Measurements from ENCODE around the gene FDXACB1. TPM values are rescaled to one million over a fixed set of nuclear protein-coding genes. Genes with fewer than 3 reads are reported as not detected.
"Not testable (repeated sequence)": the region's sequence is repeated elsewhere in the genome, so short reads cannot be mapped to it uniquely, and the experiment has no call there.

FDXACB1 gene
- total RNA-seq, 1 experiment from 2014 or later: 1.0 TPM

- TF ChIP-seq, protein P1, sequence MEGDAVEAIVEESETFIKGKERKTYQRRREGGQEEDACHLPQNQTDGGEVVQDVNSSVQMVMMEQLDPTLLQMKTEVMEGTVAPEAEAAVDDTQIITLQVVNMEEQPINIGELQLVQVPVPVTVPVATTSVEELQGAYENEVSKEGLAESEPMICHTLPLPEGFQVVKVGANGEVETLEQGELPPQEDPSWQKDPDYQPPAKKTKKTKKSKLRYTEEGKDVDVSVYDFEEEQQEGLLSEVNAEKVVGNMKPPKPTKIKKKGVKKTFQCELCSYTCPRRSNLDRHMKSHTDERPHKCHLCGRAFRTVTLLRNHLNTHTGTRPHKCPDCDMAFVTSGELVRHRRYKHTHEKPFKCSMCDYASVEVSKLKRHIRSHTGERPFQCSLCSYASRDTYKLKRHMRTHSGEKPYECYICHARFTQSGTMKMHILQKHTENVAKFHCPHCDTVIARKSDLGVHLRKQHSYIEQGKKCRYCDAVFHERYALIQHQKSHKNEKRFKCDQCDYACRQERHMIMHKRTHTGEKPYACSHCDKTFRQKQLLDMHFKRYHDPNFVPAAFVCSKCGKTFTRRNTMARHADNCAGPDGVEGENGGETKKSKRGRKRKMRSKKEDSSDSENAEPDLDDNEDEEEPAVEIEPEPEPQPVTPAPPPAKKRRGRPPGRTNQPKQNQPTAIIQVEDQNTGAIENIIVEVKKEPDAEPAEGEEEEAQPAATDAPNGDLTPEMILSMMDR (IDR thresholded peaks at IDR 0.05; ENCODE audit: unreplicated experiment): no peak
- Mint-ChIP-seq H3K4me3 (ENCODE audit: unreplicated experiment) (no peak overlapping the region), H3K9me3 (ENCODE audit: unreplicated experiment) (no peaks in the 10 kb centered on the region), H3K27ac (ENCODE audit: low read depth, unreplicated experiment) (no peak overlapping the region), H3K36me3 (ENCODE audit: insufficient read depth, unreplicated experiment) (peaks cover 29% of the 10 kb centered on the region), H3K27me3 (ENCODE audit: insufficient read depth, unreplicated experiment) (no peaks in the 10 kb centered on the region), H3K4me1 (ENCODE audit: insufficient read depth, unreplicated experiment) (no peaks in the 10 kb centered on the region)
- BruUV-seq (replicated peaks): no TSS peak
- CTCF ChIA-PET: interaction anchor here (0.6 to 1.4 kb wide), 4 partner anchors 10 to 309 kb away, joined by 3 to 5 read pairs (median 4); no protein-coding TSS in a partner anchor
- intact Hi-C loops (cut with micrococcal nuclease): no loop called here
- no peak for DNase-seq (ENCODE audit: unreplicated experiment)
- POLR2A ChIA-PET: interaction anchor here (0.6 to 3.2 kb wide), 3 partner anchors 24 to 58 kb away, joined by 3 to 18 read pairs (median 4); partner anchors contain the start of gene CRYAB
These were observed 7.9 kb upstream of the FDXACB1 start for GRCh38 chr11:111886844-111887243.

DNA sequence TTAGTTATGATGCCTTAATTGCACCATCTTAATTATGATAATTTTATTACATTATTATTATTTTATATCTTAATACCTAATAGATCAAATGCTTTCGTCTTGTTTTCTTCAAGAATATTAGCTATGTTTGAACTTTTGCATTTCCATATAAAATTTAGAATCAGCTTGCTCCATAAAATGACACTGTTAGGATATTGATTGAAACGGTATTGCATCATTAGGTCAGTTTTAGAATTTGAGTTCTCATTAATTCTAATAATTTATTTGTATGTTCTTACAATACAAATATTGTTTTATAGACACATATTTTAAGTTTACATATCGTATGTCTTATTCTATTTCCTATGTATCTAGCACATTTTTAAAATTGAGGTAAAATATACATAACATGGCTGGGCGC lies 7.1 kb upstream of the FDXACB1 start:
- no peak for DNase-seq (ENCODE audit: unreplicated experiment)
- TF ChIP-seq, protein P1 (IDR thresholded peaks at IDR 0.05; ENCODE audit: unreplicated experiment): no peak
- intact Hi-C loops (cut with micrococcal nuclease): no loop called here
- CTCF ChIA-PET: interaction anchor here (1.2 to 1.5 kb wide), 2 partner anchors 33 to 96 kb away, joined by 6 read pairs; partner anchors contain the start of gene C11orf52
- H3K27me3 Mint-ChIP-seq (ENCODE audit: insufficient read depth, unreplicated experiment): no peaks in the 10 kb centered on the region
- no TSS peak for BruUV-seq (replicated peaks)
- POLR2A ChIA-PET: interaction anchor here (0.5 to 3.2 kb wide), 3 partner anchors 24 to 309 kb away, joined by 3 to 18 read pairs (median 6); partner anchors contain the start of gene CRYAB
- no peak overlapping the region for H3K27ac Mint-ChIP-seq (ENCODE audit: low read depth, unreplicated experiment)
- no peak overlapping the region for H3K4me3 Mint-ChIP-seq (ENCODE audit: unreplicated experiment)
- H3K36me3 Mint-ChIP-seq (ENCODE audit: insufficient read depth, unreplicated experiment): peaks cover 37% of the 10 kb centered on the region
- H3K4me1 Mint-ChIP-seq (ENCODE audit: insufficient read depth, unreplicated experiment): no peaks in the 10 kb centered on the region
- no peaks in the 10 kb centered on the region for H3K9me3 Mint-ChIP-seq (ENCODE audit: unreplicated experiment)

DNA sequence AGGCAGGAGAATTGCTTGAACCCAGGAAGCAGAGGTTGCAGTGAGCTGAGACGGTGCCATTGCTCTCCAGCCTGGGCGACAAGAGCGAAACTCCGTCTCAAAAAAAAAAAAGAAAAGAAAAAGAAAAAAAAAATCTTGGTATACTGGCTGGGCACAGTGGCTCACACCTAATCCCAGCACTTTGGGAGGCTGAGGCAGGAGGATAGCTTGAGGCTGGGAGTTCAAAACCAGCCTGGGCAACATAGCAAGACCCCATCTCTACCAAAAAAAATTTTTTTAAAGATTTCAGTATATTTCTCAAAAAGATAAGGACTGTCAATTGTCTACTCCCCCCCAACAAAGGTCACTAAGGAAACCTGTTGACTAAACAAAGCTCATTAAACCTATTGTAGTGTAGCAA lies 6.1 kb upstream of the FDXACB1 start:
- H3K27me3 Mint-ChIP-seq (ENCODE audit: insufficient read depth, unreplicated experiment); H3K4me1 Mint-ChIP-seq (ENCODE audit: insufficient read depth, unreplicated experiment); H3K4me3 Mint-ChIP-seq (ENCODE audit: unreplicated experiment); intact Hi-C loops (cut with micrococcal nuclease); H3K9me3 Mint-ChIP-seq (ENCODE audit: unreplicated experiment); BruUV-seq (replicated peaks); DNase-seq (ENCODE audit: unreplicated experiment): not testable (repeated sequence)
- ChIA-PET CTCF (interaction anchor here (0.5 to 1.5 kb wide), 3 partner anchors 34 to 97 kb away, joined by 3 to 6 read pairs (median 6); partner anchors contain the start of gene C11orf52), POLR2A (interaction anchor here (2.0 to 3.2 kb wide), 2 partner anchors 14 to 25 kb away, joined by 7 to 18 read pairs; partner anchors contain the start of genes ALG9 and CRYAB)
- Mint-ChIP-seq H3K27ac (ENCODE audit: low read depth, unreplicated experiment) (peak overlapping the region; percentile 8), H3K36me3 (ENCODE audit: insufficient read depth, unreplicated experiment) (peaks cover 43% of the 10 kb centered on the region)

DNA sequence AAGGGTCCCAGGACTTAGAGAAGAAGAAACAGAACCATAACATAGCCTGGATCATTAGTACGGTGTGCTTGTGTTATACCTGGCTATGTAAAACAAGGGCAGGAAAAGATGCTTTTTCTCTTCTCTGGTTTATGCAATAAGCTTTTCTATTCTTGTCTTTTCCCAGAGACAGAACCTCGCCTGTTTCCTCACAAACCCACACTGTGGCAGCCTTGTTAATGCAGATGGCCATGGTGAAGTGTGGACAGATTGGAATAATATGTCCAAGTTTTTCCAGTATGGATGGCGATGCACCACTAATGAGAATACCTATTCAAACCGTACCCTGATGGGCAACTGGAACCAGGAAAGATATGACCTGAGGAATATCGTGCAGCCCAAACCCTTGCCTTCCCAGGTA lies 3.2 kb upstream of the FDXACB1 start:
- Mint-ChIP-seq H3K9me3 (ENCODE audit: unreplicated experiment) (no peaks in the 10 kb centered on the region), H3K4me1 (ENCODE audit: insufficient read depth, unreplicated experiment) (peaks cover 6% of the 10 kb centered on the region), H3K4me3 (ENCODE audit: unreplicated experiment) (no peak overlapping the region), H3K27ac (ENCODE audit: low read depth, unreplicated experiment) (no peak overlapping the region), H3K36me3 (ENCODE audit: insufficient read depth, unreplicated experiment) (peaks cover 37% of the 10 kb centered on the region), H3K27me3 (ENCODE audit: insufficient read depth, unreplicated experiment) (no peaks in the 10 kb centered on the region)
- intact Hi-C loops (cut with micrococcal nuclease): no loop called here
- no TSS peak for BruUV-seq (replicated peaks)
- ChIA-PET CTCF (interaction anchor here (1.0 to 5.1 kb wide), 5 partner anchors 20 to 99 kb away, joined by 3 to 22 read pairs (median 3); no protein-coding TSS in a partner anchor), POLR2A (interaction anchor here (0.7 to 5.0 kb wide), 4 partner anchors 30 to 96 kb away, joined by 3 to 41 read pairs (median 12); partner anchors contain the start of genes C11orf52, CRYAB and HSPB2)
- TF ChIP-seq, protein P1 (IDR thresholded peaks at IDR 0.05; ENCODE audit: unreplicated experiment): no peak
- DNase-seq (ENCODE audit: unreplicated experiment): no peak
